ENCODE measurements around the gene TEX11.
"Not testable (repeated sequence)": the region's sequence is repeated elsewhere in the genome, so short reads cannot be mapped to it uniquely, and the experiment has no call there.

GRCh38 chrX:70796742-70797141 is 111.8 kb downstream of the TEX11 start:
- not testable (repeated sequence) for TF ChIP-seq CTCF (conservative IDR thresholded peaks at IDR 0.05 in 1 of 2, IDR thresholded peaks at IDR 0.05 in 1 of 2; ENCODE audit: low read depth in 1 of 2, low read length in 2 of 2); EZH2 (IDR thresholded peaks at IDR 0.05; ENCODE audit: low read length, missing control alignments)
